Measurements from ENCODE around the gene ARMC9. TPM values are rescaled to one million over a fixed set of nuclear protein-coding genes. Genes with fewer than 3 reads are reported as not detected.

ARMC9 gene
- total and polyA plus RNA-seq, 2 donors (not counting 3 experiments of a cell fraction or from before 2014, with no cell fraction given): 16.4 to 24.2 TPM

DNA sequence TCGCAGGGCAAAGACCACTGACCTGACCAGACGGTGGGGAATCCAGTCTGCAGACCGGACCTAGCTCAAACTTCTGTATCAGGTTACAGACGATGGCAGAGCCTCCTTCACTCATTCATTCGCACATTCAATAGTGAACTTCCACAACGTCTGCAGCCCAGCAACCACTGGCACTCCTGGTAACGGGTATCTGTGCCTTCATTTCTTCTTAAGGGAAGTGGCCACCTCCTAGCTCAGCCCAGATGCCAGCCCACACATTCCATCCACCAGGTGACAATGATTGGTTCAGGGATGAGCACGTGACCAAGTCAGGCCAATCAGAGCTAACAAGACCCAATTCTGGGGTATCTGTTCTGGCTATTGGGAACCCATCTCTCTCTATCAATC is 15.9 kb upstream of the ARMC9 start:
- Histone ChIP-seq H2AFZ (ENCODE audit: low read depth, low read length) (no peak overlapping the region), H3K9ac (replicated peaks; ENCODE audit: extremely low read depth, insufficient read depth, low read length) (no peak overlapping the region), H3K4me3 (replicated peaks in 1 of 3; ENCODE audit: insufficient read depth in 1 of 3, low read depth in 1 of 3, low read length in 3 of 3) (no peak overlapping the region), H3K27me3 (ENCODE audit: control insufficient read depth in 2 of 2, insufficient read depth in 2 of 2, low read length in 2 of 2) (no peaks in the 10 kb centered on the region), H3K9me3 (replicated peaks; ENCODE audit: control insufficient read depth, insufficient read depth, low read length) (no peaks in the 10 kb centered on the region), H4K20me1 (replicated peaks; ENCODE audit: control insufficient read depth, extremely low read depth, insufficient read depth, low read length) (no peaks in the 10 kb centered on the region), H3K9me1 (replicated peaks; ENCODE audit: control insufficient read depth, extremely low read depth, insufficient read depth, low read length) (no peaks in the 10 kb centered on the region), H3K27ac (ENCODE audit: insufficient read depth, low read depth, low read length) (peak overlapping the region; percentile 75), H3K4me2 (ENCODE audit: insufficient read depth, low read length) (no peak overlapping the region), H3K36me3 (ENCODE audit: control insufficient read depth in 2 of 2, extremely low read depth in 1 of 2, insufficient read depth in 2 of 2, low read length in 2 of 2) (no peaks in the 10 kb centered on the region), H3K4me1 (ENCODE audit: control insufficient read depth, extremely low read depth, insufficient read depth, low read length) (peaks cover 48% of the 10 kb centered on the region), H3K79me2 (ENCODE audit: control insufficient read depth, insufficient read depth, low read length) (no peaks in the 10 kb centered on the region)
- FAIRE-seq (peak; percentile 31), DNase-seq (ENCODE audit: low read depth, low spot score) (no peak)
- intact Hi-C loops (cut with micrococcal nuclease): loop anchor here (1.0 to 2.0 kb wide), 2 partner anchors 14 to 20 kb away; no protein-coding TSS in a partner anchor
- no TSS peak for BruUV-seq (replicated peaks)
- POLR2A ChIA-PET: no interaction called here
- dilution Hi-C loops (cut with MboI; ENCODE audit: extremely low pct_ligation_motif_present, low sequenced_read_pairs): no loop called here
- CTCF ChIA-PET: interaction anchor here (0.9 to 1.3 kb wide), 4 partner anchors 9 to 78 kb away, joined by 4 to 8 read pairs (median 4); no protein-coding TSS in a partner anchor
- no peak for TF ChIP-seq POLR2AphosphoS5 (IDR thresholded peaks at IDR 0.05; ENCODE audit: insufficient read depth, low read depth, low read length)
- TF ChIP-seq POLR2A (IDR thresholded peaks at IDR 0.05; ENCODE audit: low read depth, low read length): no peak
- no peak for TF ChIP-seq FOS (IDR thresholded peaks at IDR 0.05; ENCODE audit: borderline replicate concordance, insufficient read depth, low read length)
- TF ChIP-seq, protein P1, sequence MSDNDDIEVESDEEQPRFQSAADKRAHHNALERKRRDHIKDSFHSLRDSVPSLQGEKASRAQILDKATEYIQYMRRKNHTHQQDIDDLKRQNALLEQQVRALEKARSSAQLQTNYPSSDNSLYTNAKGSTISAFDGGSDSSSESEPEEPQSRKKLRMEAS (IDR thresholded peaks at IDR 0.05; ENCODE audit: insufficient read depth, insufficient read length): no peak
- no peak for TF ChIP-seq EZH2 (IDR thresholded peaks at IDR 0.05; ENCODE audit: borderline replicate concordance, low read depth, low read length, severe bottlenecking)
- no peak for TF ChIP-seq GATA2 (IDR thresholded peaks at IDR 0.05; ENCODE audit: insufficient read depth, insufficient read length, low read depth, low read length)
- TF ChIP-seq, protein P2, sequence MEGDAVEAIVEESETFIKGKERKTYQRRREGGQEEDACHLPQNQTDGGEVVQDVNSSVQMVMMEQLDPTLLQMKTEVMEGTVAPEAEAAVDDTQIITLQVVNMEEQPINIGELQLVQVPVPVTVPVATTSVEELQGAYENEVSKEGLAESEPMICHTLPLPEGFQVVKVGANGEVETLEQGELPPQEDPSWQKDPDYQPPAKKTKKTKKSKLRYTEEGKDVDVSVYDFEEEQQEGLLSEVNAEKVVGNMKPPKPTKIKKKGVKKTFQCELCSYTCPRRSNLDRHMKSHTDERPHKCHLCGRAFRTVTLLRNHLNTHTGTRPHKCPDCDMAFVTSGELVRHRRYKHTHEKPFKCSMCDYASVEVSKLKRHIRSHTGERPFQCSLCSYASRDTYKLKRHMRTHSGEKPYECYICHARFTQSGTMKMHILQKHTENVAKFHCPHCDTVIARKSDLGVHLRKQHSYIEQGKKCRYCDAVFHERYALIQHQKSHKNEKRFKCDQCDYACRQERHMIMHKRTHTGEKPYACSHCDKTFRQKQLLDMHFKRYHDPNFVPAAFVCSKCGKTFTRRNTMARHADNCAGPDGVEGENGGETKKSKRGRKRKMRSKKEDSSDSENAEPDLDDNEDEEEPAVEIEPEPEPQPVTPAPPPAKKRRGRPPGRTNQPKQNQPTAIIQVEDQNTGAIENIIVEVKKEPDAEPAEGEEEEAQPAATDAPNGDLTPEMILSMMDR (IDR thresholded peaks at IDR 0.05; ENCODE audit: extremely low read depth in 1 of 2, insufficient read depth in 1 of 2, low read depth in 1 of 2, low read length in 2 of 2): no peak
- no peak for TF ChIP-seq JUN (IDR thresholded peaks at IDR 0.05; ENCODE audit: borderline replicate concordance, insufficient read depth, insufficient read length, low read depth)
- no peak for TF ChIP-seq MYC (IDR thresholded peaks at IDR 0.05; ENCODE audit: low read depth, low read length)

All from endothelial cell of umbilical vein (primary cell).